ENCODE measurements around the gene SPACA6. TPM values are rescaled to one million over a fixed set of nuclear protein-coding genes. Genes with fewer than 3 reads are reported as not detected.
"Not testable (repeated sequence)": the region's sequence is repeated elsewhere in the genome, so short reads cannot be mapped to it uniquely, and the experiment has no call there.

Gene SPACA6
- total RNA-seq (10 to 100 TPM in 1 of 2 donors, 1 to 10 TPM in 1; 2.6 to 18.0 TPM), polyA plus RNA-seq (ENCODE audit: insufficient read length in 2 of 2) (10 to 100 TPM; 11.4 to 23.2 TPM)
- long read RNA-seq, donor 1, partial matches to known transcripts: 0 of 2 reads
- long read RNA-seq, donor 1, other reads (novel, unspliced or antisense): 0 of 2 reads
- long read RNA-seq, donor 2: 0 reads
- long read RNA-seq, donor 3: 0 reads
- long read RNA-seq, donor 4: 0 reads

DNA sequence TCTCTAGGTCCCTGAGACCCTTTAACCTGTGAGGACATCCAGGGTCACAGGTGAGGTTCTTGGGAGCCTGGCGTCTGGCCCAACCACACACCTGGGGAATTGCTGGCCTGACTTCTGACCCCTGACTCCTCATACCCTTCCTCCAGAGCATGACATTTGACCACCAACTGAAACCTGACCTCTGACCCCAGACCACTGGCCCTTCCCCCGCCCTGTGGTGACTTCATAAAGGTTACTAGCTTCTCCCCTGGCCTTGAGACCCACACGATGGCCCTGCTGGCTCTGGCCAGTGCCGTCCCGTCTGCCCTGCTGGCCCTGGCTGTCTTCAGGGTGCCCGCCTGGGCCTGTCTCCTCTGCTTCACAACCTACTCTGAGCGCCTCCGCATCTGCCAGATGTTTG lies at the start of gene SPACA6:
Gene SPACA6 (plus strand): TSS at position 71 of the 400 bp plus-strand sequence. CDS start 197 bp downstream, at position 268.
- H3K4me3 ChIP-seq (ENCODE audit: low read depth, low read length): no peak within 1 kb of the TSS
- peaks cover 44% of the 10 kb centered on the region for H3K4me1 ChIP-seq (ENCODE audit: control insufficient read depth, insufficient read depth, low read length)
- WGBS (ENCODE audit: insufficient coverage): 71% methylated on average over 5 of the region's 8 CpGs
- H3K36me3 ChIP-seq (ENCODE audit: control insufficient read depth, insufficient read depth, low read length): peaks cover 56% of the 10 kb centered on the region
- no peak within 1 kb of the TSS for H3K27ac ChIP-seq (ENCODE audit: low read depth, low read length)
- no peaks in the 10 kb centered on the region for H3K27me3 ChIP-seq (ENCODE audit: control insufficient read depth, insufficient read depth, low read length)
- no peaks in the 10 kb centered on the region for H3K9me3 ChIP-seq (ENCODE audit: control insufficient read depth, insufficient read depth, low read length)
- DNase-seq (ENCODE audit: low read depth in 4 of 6, low spot score in 6 of 6): no peak

DNA sequence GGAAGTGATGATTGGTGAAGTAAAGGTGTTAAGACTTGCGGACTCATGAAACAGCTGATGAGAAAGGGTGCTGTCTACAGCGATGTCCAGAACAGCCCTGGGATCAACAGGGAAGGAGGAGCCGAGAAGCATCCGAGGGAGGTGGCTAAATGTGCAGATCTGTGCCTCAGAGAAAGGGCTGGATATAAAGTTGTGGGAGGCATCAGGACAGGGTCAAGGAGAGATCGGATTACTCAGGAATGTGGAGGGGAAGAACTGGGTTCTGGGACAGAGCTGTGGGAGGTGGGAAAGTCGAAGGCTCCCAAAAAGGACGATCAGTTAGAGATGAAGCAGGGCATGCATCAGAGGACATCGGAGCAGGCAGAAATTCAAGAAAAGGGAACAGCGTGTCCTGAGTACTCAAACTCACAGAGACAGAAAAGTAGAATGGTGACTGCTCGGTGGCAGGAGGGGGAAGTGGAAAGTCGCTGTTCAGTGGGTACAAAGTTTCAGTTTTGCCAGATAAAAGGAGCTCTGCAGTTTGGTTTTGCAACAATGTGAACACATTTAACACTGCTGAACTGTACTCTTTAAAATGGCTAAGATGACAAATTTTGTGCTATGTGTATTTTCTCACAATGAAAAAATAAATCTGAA lies 48.4 kb upstream of the SPACA6 start:
- no peaks in the 10 kb centered on the region for H3K4me1 ChIP-seq (ENCODE audit: control insufficient read depth, insufficient read depth, low read length)
- H3K27me3 ChIP-seq (ENCODE audit: control insufficient read depth, insufficient read depth, low read length): no peaks in the 10 kb centered on the region
- DNase-seq (ENCODE audit: low read depth in 4 of 6, low spot score in 6 of 6): no peak
- no peaks in the 10 kb centered on the region for H3K36me3 ChIP-seq (ENCODE audit: control insufficient read depth, insufficient read depth, low read length)
- H3K4me3 ChIP-seq (ENCODE audit: low read depth, low read length): no peak overlapping the region
- no peak overlapping the region for H3K27ac ChIP-seq (ENCODE audit: low read depth, low read length)
- WGBS (ENCODE audit: insufficient coverage): 45% methylated on average over 8 of the region's 11 CpGs
- no peaks in the 10 kb centered on the region for H3K9me3 ChIP-seq (ENCODE audit: control insufficient read depth, insufficient read depth, low read length)

DNA sequence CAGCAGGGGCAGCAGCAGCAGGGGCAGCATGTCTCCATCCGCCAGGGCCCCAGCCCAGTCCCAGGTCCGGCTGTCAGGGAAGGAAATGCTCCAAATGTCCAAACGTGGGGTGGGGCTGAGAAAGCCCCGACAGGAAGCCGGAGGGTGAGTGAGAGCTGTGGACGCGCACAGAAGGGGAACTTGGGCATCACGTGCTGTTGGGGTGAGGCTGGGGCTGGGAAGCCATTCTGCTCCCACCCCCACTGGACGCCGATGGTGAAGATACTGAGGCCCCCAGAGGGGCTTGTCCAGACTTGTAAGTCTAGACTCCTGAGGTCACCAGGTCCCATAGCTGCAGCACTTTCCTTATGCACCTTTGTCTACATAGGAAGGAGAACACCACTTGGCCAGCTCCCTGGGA lies 46.4 kb upstream of the SPACA6 start, which contains the start of gene SIGLEC14:
Gene SIGLEC14 (minus strand): TSS at position 96 of the 400 bp plus-strand sequence. CDS start 66 bp downstream, at position 30.
- not testable (repeated sequence) for H3K4me3 ChIP-seq (ENCODE audit: low read depth, low read length); DNase-seq (ENCODE audit: low read depth in 4 of 6, low spot score in 6 of 6); H3K27me3 ChIP-seq (ENCODE audit: control insufficient read depth, insufficient read depth, low read length); H3K36me3 ChIP-seq (ENCODE audit: control insufficient read depth, insufficient read depth, low read length); H3K27ac ChIP-seq (ENCODE audit: low read depth, low read length); H3K9me3 ChIP-seq (ENCODE audit: control insufficient read depth, insufficient read depth, low read length); H3K4me1 ChIP-seq (ENCODE audit: control insufficient read depth, insufficient read depth, low read length)
- 53% methylated on average over 2 of the region's 10 CpGs for WGBS (ENCODE audit: insufficient coverage)

DNA sequence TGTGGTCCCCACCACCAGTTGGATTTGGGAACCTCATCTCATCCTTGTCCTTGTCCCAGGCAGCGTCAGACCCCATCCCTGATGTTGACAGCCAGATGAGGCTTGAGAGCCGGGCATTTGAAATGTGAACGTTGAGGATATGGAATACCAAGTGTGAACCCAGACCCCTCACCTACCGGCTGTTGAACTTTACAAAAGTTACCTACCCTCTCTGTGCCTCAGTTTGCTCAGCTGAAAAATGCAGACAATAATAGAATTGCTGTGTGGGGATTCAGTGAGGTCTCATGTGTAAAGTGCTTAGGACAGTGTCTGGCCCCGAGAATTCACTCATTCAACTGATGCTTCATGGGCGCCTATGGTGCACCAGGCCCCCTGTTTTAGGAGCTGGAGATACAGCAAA lies 45.8 kb upstream of the SPACA6 start:
- Histone ChIP-seq H3K4me3 (ENCODE audit: low read depth, low read length) (no peak overlapping the region), H3K4me1 (ENCODE audit: control insufficient read depth, insufficient read depth, low read length) (no peaks in the 10 kb centered on the region), H3K36me3 (ENCODE audit: control insufficient read depth, insufficient read depth, low read length) (no peaks in the 10 kb centered on the region), H3K9me3 (ENCODE audit: control insufficient read depth, insufficient read depth, low read length) (no peaks in the 10 kb centered on the region), H3K27ac (ENCODE audit: low read depth, low read length) (no peak overlapping the region), H3K27me3 (ENCODE audit: control insufficient read depth, insufficient read depth, low read length) (peaks cover 7% of the 10 kb centered on the region)
- 100% methylated on average over 2 of the region's 6 CpGs for WGBS (ENCODE audit: insufficient coverage)
- no peak for DNase-seq (ENCODE audit: low read depth in 4 of 6, low spot score in 6 of 6)

GRCh38 chr19:51651216-51651846 lies 41.8 kb upstream of the SPACA6 start:
- Histone ChIP-seq H3K4me1 (ENCODE audit: control insufficient read depth, insufficient read depth, low read length) (no peaks in the 10 kb centered on the region), H3K27ac (ENCODE audit: low read depth, low read length) (no peak overlapping the region), H3K36me3 (ENCODE audit: control insufficient read depth, insufficient read depth, low read length) (no peaks in the 10 kb centered on the region), H3K9me3 (ENCODE audit: control insufficient read depth, insufficient read depth, low read length) (no peaks in the 10 kb centered on the region), H3K27me3 (ENCODE audit: control insufficient read depth, insufficient read depth, low read length) (peaks cover 7% of the 10 kb centered on the region), H3K4me3 (ENCODE audit: low read depth, low read length) (no peak overlapping the region)
- no peak for DNase-seq (ENCODE audit: low read depth in 4 of 6, low spot score in 6 of 6)
- whole genome bisulfite sequencing (ENCODE audit: insufficient coverage): 56% methylated on average over 3 of the region's 7 CpGs

DNA sequence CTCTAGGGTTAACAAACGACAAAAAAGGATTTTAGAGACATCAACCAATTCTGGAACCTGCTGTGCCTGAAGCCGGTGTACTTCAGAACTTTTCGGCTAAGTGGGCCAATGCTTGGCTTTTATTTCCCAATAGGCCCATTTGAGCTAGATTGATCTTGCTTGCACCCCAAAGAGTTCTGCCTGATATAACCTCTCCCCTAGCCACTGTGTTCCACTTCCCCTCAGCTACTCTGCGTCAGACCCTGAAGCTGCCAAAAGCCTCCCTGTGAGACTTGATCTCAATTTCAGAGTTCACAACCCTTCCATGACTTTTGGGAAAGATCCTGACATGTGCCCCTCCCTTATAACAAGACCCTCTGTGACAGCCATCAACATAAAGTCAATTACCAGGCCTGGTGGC lies 40.9 kb upstream of the SPACA6 start:
- H3K9me3 ChIP-seq (ENCODE audit: control insufficient read depth, insufficient read depth, low read length): no peaks in the 10 kb centered on the region
- peaks cover 7% of the 10 kb centered on the region for H3K27me3 ChIP-seq (ENCODE audit: control insufficient read depth, insufficient read depth, low read length)
- H3K4me3 ChIP-seq (ENCODE audit: low read depth, low read length): no peak overlapping the region
- no peak overlapping the region for H3K27ac ChIP-seq (ENCODE audit: low read depth, low read length)
- H3K4me1 ChIP-seq (ENCODE audit: control insufficient read depth, insufficient read depth, low read length): no peaks in the 10 kb centered on the region
- no peaks in the 10 kb centered on the region for H3K36me3 ChIP-seq (ENCODE audit: control insufficient read depth, insufficient read depth, low read length)
- WGBS (ENCODE audit: insufficient coverage): 66% methylated on average over 4 of the region's 4 CpGs
- DNase-seq (ENCODE audit: low read depth in 4 of 6, low spot score in 6 of 6): no peak

DNA sequence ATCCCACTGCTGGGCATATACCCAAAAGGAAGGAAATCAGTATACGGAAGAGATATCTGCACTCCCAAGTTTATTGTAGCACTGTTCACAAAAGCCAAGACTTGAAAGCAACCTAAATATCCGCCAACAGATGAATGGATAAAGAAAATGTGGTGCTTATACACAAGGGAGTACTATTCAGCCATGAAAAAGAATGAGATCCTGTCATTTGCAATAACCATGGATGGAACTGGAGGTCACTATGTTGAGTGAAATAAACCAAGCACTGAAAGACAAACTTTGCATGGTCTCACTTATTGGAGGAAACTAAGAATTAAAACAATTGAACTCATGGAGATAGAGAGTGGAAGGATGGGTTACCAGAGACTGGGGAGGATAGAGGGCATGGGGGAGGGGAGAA lies 40.0 kb upstream of the SPACA6 start:
- H3K4me1 ChIP-seq (ENCODE audit: control insufficient read depth, insufficient read depth, low read length): no peaks in the 10 kb centered on the region

DNA sequence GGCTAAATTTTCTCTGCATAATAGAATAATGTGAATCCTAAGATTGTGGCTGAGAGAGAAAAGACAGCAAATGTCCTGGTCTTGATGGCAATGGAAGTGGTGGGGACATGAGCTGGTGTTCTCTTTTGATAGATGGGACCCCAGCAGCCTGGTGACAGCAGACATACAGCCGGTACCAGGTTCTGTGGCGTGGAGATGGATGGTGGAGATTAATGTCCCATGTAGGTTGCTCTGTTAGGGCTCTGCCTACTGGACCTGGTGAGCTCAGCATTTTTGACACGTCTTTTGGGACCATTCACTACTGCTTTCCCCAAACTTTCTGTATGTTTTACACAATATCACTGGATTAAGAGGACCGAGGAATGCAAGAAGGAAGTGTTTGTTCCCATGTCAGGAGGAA lies 38.3 kb upstream of the SPACA6 start:
- no CpG with 5 or more reads among the region's 4 CpGs for WGBS (ENCODE audit: insufficient coverage)
- Histone ChIP-seq H3K4me1 (ENCODE audit: control insufficient read depth, insufficient read depth, low read length) (no peaks in the 10 kb centered on the region), H3K36me3 (ENCODE audit: control insufficient read depth, insufficient read depth, low read length) (no peaks in the 10 kb centered on the region), H3K27ac (ENCODE audit: low read depth, low read length) (no peak overlapping the region), H3K4me3 (ENCODE audit: low read depth, low read length) (no peak overlapping the region), H3K9me3 (ENCODE audit: control insufficient read depth, insufficient read depth, low read length) (no peaks in the 10 kb centered on the region), H3K27me3 (ENCODE audit: control insufficient read depth, insufficient read depth, low read length) (peaks cover 7% of the 10 kb centered on the region)
- DNase-seq (ENCODE audit: low read depth in 4 of 6, low spot score in 6 of 6): no peak

More for the DNA sequence above, 40.0 kb upstream of the SPACA6 start:
- Histone ChIP-seq H3K4me3 (ENCODE audit: low read depth, low read length) (no peak overlapping the region), H3K27ac (ENCODE audit: low read depth, low read length) (no peak overlapping the region), H3K9me3 (ENCODE audit: control insufficient read depth, insufficient read depth, low read length) (no peaks in the 10 kb centered on the region), H3K36me3 (ENCODE audit: control insufficient read depth, insufficient read depth, low read length) (no peaks in the 10 kb centered on the region), H3K27me3 (ENCODE audit: control insufficient read depth, insufficient read depth, low read length) (peaks cover 7% of the 10 kb centered on the region)
- DNase-seq (ENCODE audit: low read depth in 4 of 6, low spot score in 6 of 6): no peak
- WGBS (ENCODE audit: insufficient coverage): no CpG with 5 or more reads among the region's 2 CpGs

- Histone ChIP-seq H3K27ac (ENCODE audit: low read depth, low read length) (no peak overlapping the region), H3K36me3 (ENCODE audit: control insufficient read depth, insufficient read depth, low read length) (no peaks in the 10 kb centered on the region), H3K4me3 (ENCODE audit: low read depth, low read length) (no peak overlapping the region), H3K27me3 (ENCODE audit: control insufficient read depth, insufficient read depth, low read length) (peaks cover 13% of the 10 kb centered on the region), H3K4me1 (ENCODE audit: control insufficient read depth, insufficient read depth, low read length) (no peaks in the 10 kb centered on the region), H3K9me3 (ENCODE audit: control insufficient read depth, insufficient read depth, low read length) (no peaks in the 10 kb centered on the region)
- 0% methylated on average over 1 of the region's 10 CpGs for WGBS (ENCODE audit: insufficient coverage)
- DNase-seq (ENCODE audit: low read depth in 4 of 6, low spot score in 6 of 6): peak; percentile 43 to 94 (median 76)
Measured at GRCh38 chr19:51660975-51661600, 32.0 kb upstream of the SPACA6 start.

Data from spinal cord (tissue), 10 donors.